ENCODE data around the gene OBI1. TPM values are rescaled to one million over a fixed set of nuclear protein-coding genes. Genes with fewer than 3 reads are reported as not detected.

The OBI1 gene
- total RNA-seq, 1 experiment from 2014 or later, result 14.0 TPM

- TF ChIP-seq, protein P1, sequence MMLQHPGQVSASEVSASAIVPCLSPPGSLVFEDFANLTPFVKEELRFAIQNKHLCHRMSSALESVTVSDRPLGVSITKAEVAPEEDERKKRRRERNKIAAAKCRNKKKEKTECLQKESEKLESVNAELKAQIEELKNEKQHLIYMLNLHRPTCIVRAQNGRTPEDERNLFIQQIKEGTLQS (IDR thresholded peaks at IDR 0.05), result no peak
- no peak for TF ChIP-seq POLR2A (IDR thresholded peaks at IDR 0.05; ENCODE audit: borderline replicate concordance, extremely low read depth, insufficient read depth, insufficient read length)
- TF ChIP-seq FOSL1 (IDR thresholded peaks at IDR 0.05; ENCODE audit: low read depth), result no peak
- TF ChIP-seq, protein P2, sequence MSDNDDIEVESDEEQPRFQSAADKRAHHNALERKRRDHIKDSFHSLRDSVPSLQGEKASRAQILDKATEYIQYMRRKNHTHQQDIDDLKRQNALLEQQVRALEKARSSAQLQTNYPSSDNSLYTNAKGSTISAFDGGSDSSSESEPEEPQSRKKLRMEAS (IDR thresholded peaks at IDR 0.05), result no peak
- TF ChIP-seq ZFX (IDR thresholded peaks at IDR 0.05), result no peak
- TF ChIP-seq REST (IDR thresholded peaks at IDR 0.05; ENCODE audit: low read depth), result no peak
- no peak for TF ChIP-seq EZH2phosphoT487 (IDR thresholded peaks at IDR 0.05; ENCODE audit: borderline replicate concordance)
Measured at GRCh38 chr13:78595495-78596398, 63.2 kb downstream of the OBI1 start (continued).

- no peaks in the 10 kb centered on the region for H3K4me1 ChIP-seq (ENCODE audit: control insufficient read depth in 1 of 2, insufficient read depth in 2 of 2, low read length in 2 of 2)
- H3K4me2 ChIP-seq (ENCODE audit: low read length), result no peak overlapping the region
- ChIA-PET CTCF (no interaction called here), POLR2A (no interaction called here), RAD21 (ENCODE audit: low non-redundant PET in 1 of 2, low total read pairs in 2 of 2, uncharacterized antibody in 2 of 2, unreplicated experiment in 2 of 2) (no interaction called here)
- no peak for DNase-seq (ENCODE audit: low read depth, low spot score)
- no peak overlapping the region for H3K9ac ChIP-seq (ENCODE audit: low read length)
- H3K9me2 ChIP-seq (ENCODE audit: insufficient read depth), result no peaks in the 10 kb centered on the region
- no peaks in the 10 kb centered on the region for H3K79me2 ChIP-seq (ENCODE audit: insufficient read depth, low read length)
- no peaks in the 10 kb centered on the region for H3K9me3 ChIP-seq (ENCODE audit: control insufficient read depth in 1 of 2, insufficient read depth in 1 of 2, low read depth in 1 of 2, low read length in 2 of 2)
- peaks cover 34% of the 10 kb centered on the region for H3K27me3 ChIP-seq (ENCODE audit: insufficient read depth, low read length)
- H3K27ac ChIP-seq (ENCODE audit: low read depth, low read length), result no peak overlapping the region
- intact Hi-C loops (cut with micrococcal nuclease), result no loop called here
- no TSS peak for BruUV-seq (replicated peaks)
- H3K4me3 ChIP-seq (replicated peaks in 1 of 2; ENCODE audit: low read depth in 1 of 2, low read length in 2 of 2), result no peak overlapping the region
- no peak overlapping the region for H2AFZ ChIP-seq (ENCODE audit: low read depth, low read length, poor library complexity, severe bottlenecking)
- H3K36me3 ChIP-seq (ENCODE audit: control insufficient read depth in 1 of 2, insufficient read depth in 2 of 2, low read length in 2 of 2), result no peaks in the 10 kb centered on the region
- TF ChIP-seq, protein P3, sequence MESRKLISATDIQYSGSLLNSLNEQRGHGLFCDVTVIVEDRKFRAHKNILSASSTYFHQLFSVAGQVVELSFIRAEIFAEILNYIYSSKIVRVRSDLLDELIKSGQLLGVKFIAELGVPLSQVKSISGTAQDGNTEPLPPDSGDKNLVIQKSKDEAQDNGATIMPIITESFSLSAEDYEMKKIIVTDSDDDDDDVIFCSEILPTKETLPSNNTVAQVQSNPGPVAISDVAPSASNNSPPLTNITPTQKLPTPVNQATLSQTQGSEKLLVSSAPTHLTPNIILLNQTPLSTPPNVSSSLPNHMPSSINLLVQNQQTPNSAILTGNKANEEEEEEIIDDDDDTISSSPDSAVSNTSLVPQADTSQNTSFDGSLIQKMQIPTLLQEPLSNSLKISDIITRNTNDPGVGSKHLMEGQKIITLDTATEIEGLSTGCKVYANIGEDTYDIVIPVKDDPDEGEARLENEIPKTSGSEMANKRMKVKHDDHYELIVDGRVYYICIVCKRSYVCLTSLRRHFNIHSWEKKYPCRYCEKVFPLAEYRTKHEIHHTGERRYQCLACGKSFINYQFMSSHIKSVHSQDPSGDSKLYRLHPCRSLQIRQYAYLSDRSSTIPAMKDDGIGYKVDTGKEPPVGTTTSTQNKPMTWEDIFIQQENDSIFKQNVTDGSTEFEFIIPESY (IDR thresholded peaks at IDR 0.05; ENCODE audit: extremely low read depth, insufficient replicate concordance, low read length), result no peak
- TF ChIP-seq FOSL1 (IDR thresholded peaks at IDR 0.05; ENCODE audit: low read depth), result no peak
- TF ChIP-seq CEBPB (IDR thresholded peaks at IDR 0.05; ENCODE audit: low read depth), result no peak
- no peak for TF ChIP-seq SP1 (IDR thresholded peaks at IDR 0.05; ENCODE audit: low read depth)
- no peak for TF ChIP-seq SIN3A (IDR thresholded peaks at IDR 0.05; ENCODE audit: low read depth)
- TF ChIP-seq ZNF274 (IDR thresholded peaks at IDR 0.05; ENCODE audit: low read depth, low read length), result no peak
- no peak for TF ChIP-seq CBX3 (IDR thresholded peaks at IDR 0.05; ENCODE audit: low read depth)
- TF ChIP-seq YY1 (IDR thresholded peaks at IDR 0.05; ENCODE audit: extremely low read depth, insufficient replicate concordance, low read depth, low read length), result no peak
- no peak for TF ChIP-seq SRF (IDR thresholded peaks at IDR 0.05; ENCODE audit: low read depth)
- no peak for TF ChIP-seq EZH2 (IDR thresholded peaks at IDR 0.05)
- TF ChIP-seq RAD21 (IDR thresholded peaks at IDR 0.05; ENCODE audit: low read depth), result no peak
- no peak for TF ChIP-seq ZFX (IDR thresholded peaks at IDR 0.05)
- TF ChIP-seq POLR2A (IDR thresholded peaks at IDR 0.05; ENCODE audit: borderline replicate concordance, extremely low read depth, insufficient read depth, insufficient read length), result no peak
- no peak for TF ChIP-seq POLR2AphosphoS5 (IDR thresholded peaks at IDR 0.05; ENCODE audit: low read depth, low read length)
- TF ChIP-seq EGR1 (IDR thresholded peaks at IDR 0.05; ENCODE audit: low read depth), result no peak
- ATAC-seq, result no peak
- no peaks in the 10 kb centered on the region; the same call in 1 of the 2 replicates for H4K20me1 ChIP-seq (ENCODE audit: insufficient read depth)
Measured at GRCh38 chr13:78594456-78594975, 64.4 kb downstream of the OBI1 start.
